ENCODE measurements around the gene MYO3B. TPM values are rescaled to one million over a fixed set of nuclear protein-coding genes. Genes with fewer than 3 reads are reported as not detected.

MYO3B gene
- polyA plus RNA-seq, 1 donor (not counting 4 experiments of a cell fraction or from before 2014, with no cell fraction given), result 4.4 TPM

DNA sequence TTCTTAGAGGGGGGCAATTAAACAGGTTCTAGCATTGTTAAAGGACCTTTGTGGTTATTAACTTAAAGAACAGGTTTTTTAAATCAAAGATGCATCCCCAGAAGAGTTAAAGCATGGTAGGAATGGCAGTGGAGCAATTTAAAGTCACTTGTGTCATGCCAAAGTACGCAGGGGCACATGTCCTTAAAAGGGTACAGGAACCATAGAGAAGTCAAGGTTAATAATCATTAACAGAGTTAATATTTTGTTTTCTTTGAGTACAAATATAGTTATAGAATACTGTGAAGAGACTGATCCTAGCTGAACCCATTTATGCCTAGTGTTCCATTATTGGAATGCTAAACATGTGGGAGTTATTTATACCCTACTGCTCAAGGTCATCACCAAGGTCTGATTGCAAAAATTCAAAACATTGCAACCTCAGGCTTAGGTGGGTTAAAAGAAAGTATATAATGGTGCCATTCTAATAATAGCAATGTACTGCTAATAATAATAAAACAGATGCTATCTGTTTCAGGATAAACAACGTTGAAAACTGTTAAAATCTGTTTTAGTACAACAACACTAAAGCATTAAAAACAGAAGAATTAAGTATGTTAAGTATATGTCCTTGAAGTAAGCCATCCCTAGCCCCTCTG, 216.0 kb downstream of the MYO3B start:
- Histone ChIP-seq H3K27ac (ENCODE audit: control insufficient read depth, insufficient read depth, low read length) (no peak overlapping the region), H3K36me3 (ENCODE audit: control insufficient read depth in 2 of 2, extremely low read depth in 1 of 2, insufficient read depth in 2 of 2, low read length in 2 of 2) (peaks cover 0 to 2% of the 10 kb centered on the region in 2 experiments), H4K20me1 (ENCODE audit: control insufficient read depth, extremely low read depth, insufficient read depth, low read length) (no peaks in the 10 kb centered on the region), H3K4me3 (ENCODE audit: control insufficient read depth in 2 of 3, extremely low read depth in 1 of 3, insufficient read depth in 2 of 3, low read depth in 1 of 3, low read length in 3 of 3) (no peak overlapping the region), H2AFZ (ENCODE audit: control insufficient read depth, low read length) (no peak overlapping the region), H3K9me3 (ENCODE audit: control insufficient read depth, low read depth, low read length) (no peaks in the 10 kb centered on the region), H3K4me1 (ENCODE audit: control insufficient read depth, extremely low read depth, insufficient read depth, low read length) (no peaks in the 10 kb centered on the region), H3K9me1 (ENCODE audit: control insufficient read depth, extremely low read depth, insufficient read depth, low read length) (no peaks in the 10 kb centered on the region), H3K9ac (ENCODE audit: control insufficient read depth, extremely low read depth, insufficient read depth, low read length) (no peak overlapping the region), H3K4me2 (ENCODE audit: control insufficient read depth, extremely low read depth, insufficient read depth, low read depth, low read length) (no peak overlapping the region), H3K27me3 (ENCODE audit: control insufficient read depth, extremely low read depth, insufficient read depth, low read length) (no peaks in the 10 kb centered on the region), H3K79me2 (ENCODE audit: control insufficient read depth, insufficient read depth, low read length) (no peaks in the 10 kb centered on the region)
- no peak for FAIRE-seq
- dilution Hi-C loops (cut with MboI; ENCODE audit: extremely low pct_ligation_motif_present, low sequenced_read_pairs), result no loop called here
- no peak for DNase-seq (ENCODE audit: low read depth, low spot score)
- TF ChIP-seq EZH2 (IDR thresholded peaks at IDR 0.05; ENCODE audit: low read length), result no peak
- TF ChIP-seq, protein P1, sequence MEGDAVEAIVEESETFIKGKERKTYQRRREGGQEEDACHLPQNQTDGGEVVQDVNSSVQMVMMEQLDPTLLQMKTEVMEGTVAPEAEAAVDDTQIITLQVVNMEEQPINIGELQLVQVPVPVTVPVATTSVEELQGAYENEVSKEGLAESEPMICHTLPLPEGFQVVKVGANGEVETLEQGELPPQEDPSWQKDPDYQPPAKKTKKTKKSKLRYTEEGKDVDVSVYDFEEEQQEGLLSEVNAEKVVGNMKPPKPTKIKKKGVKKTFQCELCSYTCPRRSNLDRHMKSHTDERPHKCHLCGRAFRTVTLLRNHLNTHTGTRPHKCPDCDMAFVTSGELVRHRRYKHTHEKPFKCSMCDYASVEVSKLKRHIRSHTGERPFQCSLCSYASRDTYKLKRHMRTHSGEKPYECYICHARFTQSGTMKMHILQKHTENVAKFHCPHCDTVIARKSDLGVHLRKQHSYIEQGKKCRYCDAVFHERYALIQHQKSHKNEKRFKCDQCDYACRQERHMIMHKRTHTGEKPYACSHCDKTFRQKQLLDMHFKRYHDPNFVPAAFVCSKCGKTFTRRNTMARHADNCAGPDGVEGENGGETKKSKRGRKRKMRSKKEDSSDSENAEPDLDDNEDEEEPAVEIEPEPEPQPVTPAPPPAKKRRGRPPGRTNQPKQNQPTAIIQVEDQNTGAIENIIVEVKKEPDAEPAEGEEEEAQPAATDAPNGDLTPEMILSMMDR (optimal IDR thresholded peaks at IDR 0.05 in 1 of 3, IDR thresholded peaks at IDR 0.05 in 1 of 3, conservative IDR thresholded peaks at IDR 0.05 in 1 of 3; ENCODE audit: extremely low read depth in 1 of 3, insufficient read depth in 2 of 3, low read length in 3 of 3), result no peak

DNA sequence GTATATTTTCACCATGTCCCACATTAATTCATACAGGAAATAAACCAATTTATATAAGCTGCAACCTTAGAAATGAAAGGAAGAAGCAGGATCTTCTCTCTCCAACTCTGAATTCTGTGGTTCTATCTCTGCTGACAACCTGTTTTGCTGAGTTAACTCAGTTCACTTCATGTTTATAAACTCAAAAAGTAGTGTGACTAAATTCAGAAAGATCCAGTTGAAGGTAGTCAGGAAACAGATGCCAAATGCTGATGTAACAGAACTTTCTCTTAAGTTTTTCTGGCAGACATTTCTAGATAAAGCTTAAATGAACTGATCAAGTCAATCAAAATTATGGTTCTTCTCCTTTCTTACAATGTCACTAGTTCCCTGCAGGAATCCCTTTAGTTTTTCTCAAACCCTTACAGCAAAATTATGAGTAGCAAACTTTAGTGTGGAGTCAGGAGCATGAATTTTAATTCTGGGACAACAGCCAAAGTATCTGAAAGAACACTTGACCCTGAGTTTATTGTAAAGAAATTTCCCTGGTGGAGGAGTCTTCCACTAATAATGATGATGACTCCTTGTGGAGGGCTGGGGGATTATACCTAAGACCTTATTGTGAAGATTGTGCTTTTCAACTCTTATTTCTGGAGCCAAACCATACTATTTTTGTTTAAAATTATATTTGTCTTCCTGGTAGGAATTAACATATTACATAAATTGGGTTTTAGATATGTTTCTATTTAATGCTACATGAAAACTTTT, 216.9 kb downstream of the MYO3B start:
- Histone ChIP-seq H4K20me1 (ENCODE audit: control insufficient read depth, extremely low read depth, insufficient read depth, low read length) (no peaks in the 10 kb centered on the region), H3K9me1 (ENCODE audit: control insufficient read depth, extremely low read depth, insufficient read depth, low read length) (no peaks in the 10 kb centered on the region), H3K27me3 (ENCODE audit: control insufficient read depth, extremely low read depth, insufficient read depth, low read length) (no peaks in the 10 kb centered on the region), H2AFZ (ENCODE audit: control insufficient read depth, low read length) (no peak overlapping the region), H3K4me2 (ENCODE audit: control insufficient read depth, extremely low read depth, insufficient read depth, low read depth, low read length) (no peak overlapping the region), H3K9me3 (ENCODE audit: control insufficient read depth, low read depth, low read length) (no peaks in the 10 kb centered on the region), H3K4me3 (ENCODE audit: control insufficient read depth in 2 of 3, extremely low read depth in 1 of 3, insufficient read depth in 2 of 3, low read depth in 1 of 3, low read length in 3 of 3) (no peak overlapping the region), H3K27ac (ENCODE audit: control insufficient read depth, insufficient read depth, low read length) (no peak overlapping the region), H3K4me1 (ENCODE audit: control insufficient read depth, extremely low read depth, insufficient read depth, low read length) (no peaks in the 10 kb centered on the region), H3K79me2 (ENCODE audit: control insufficient read depth, insufficient read depth, low read length) (no peaks in the 10 kb centered on the region), H3K9ac (ENCODE audit: control insufficient read depth, extremely low read depth, insufficient read depth, low read length) (no peak overlapping the region), H3K36me3 (ENCODE audit: control insufficient read depth in 2 of 2, extremely low read depth in 1 of 2, insufficient read depth in 2 of 2, low read length in 2 of 2) (peaks cover 0 to 2% of the 10 kb centered on the region in 2 experiments)
- dilution Hi-C loops (cut with MboI; ENCODE audit: extremely low pct_ligation_motif_present, low sequenced_read_pairs), result no loop called here
- DNase-seq (ENCODE audit: low read depth, low spot score) (no peak), FAIRE-seq (no peak)
- TF ChIP-seq, protein P1 (optimal IDR thresholded peaks at IDR 0.05 in 1 of 3, IDR thresholded peaks at IDR 0.05 in 1 of 3, conservative IDR thresholded peaks at IDR 0.05 in 1 of 3; ENCODE audit: extremely low read depth in 1 of 3, insufficient read depth in 2 of 3, low read length in 3 of 3), result no peak
- TF ChIP-seq EZH2 (IDR thresholded peaks at IDR 0.05; ENCODE audit: low read length), result no peak
